Stimulated activated CD8-positive, alpha-beta memory T cell treated with anti-CD3 and anti-CD28 coated beads, Interleukin-4, amount 100 ng/mL, for 4 hours (primary cell): Measurements from ENCODE around the gene RBM46.

ENCODE experiments used
- DNase-seq, 2 donors: peaks; one replicate each; pipeline ENCODE4 v3.0.0-alpha.2; 2020; ENCODE audit warnings: low read depth in 2 of 2, low spot score in 1 of 2

Gene RBM46

GRCh38 chr4:154781126-154781982, at the start of gene RBM46:
RBM46 (plus strand) TSS chr4:154781272; CDS start chr4:154796753, 15,481 bp downstream.
- no peak for DNase-seq

- DNase-seq, result no peak
Observed at GRCh38 chr4:154731756-154732155, 49.3 kb upstream of the RBM46 start.

- DNase-seq, result no peak
Observed at GRCh38 chr4:154732669-154733068, 48.4 kb upstream of the RBM46 start.

GRCh38 chr4:154736770-154737169, 44.3 kb upstream of the RBM46 start:
- DNase-seq, result no peak

- DNase-seq, result no peak
Observed at GRCh38 chr4:154738426-154738825, 42.6 kb upstream of the RBM46 start.

- DNase-seq, result no peak
Observed at GRCh38 chr4:154739111-154739510, 42.0 kb upstream of the RBM46 start.

- DNase-seq, result no peak
Observed at GRCh38 chr4:154740462-154740861, 40.6 kb upstream of the RBM46 start.

- DNase-seq, result no peak
Observed at GRCh38 chr4:154741131-154741665, 39.9 kb upstream of the RBM46 start.

- DNase-seq, result no peak
Observed at GRCh38 chr4:154741922-154742850, 38.9 kb upstream of the RBM46 start.

- DNase-seq, result no peak
Observed at GRCh38 chr4:154743683-154744340, 37.3 kb upstream of the RBM46 start, which contains the start of gene LRAT. LRAT (plus strand) TSS chr4:154744000; CDS start chr4:154744327, 327 bp downstream.

- DNase-seq, result no peak
Observed at GRCh38 chr4:154744341-154744926, 36.6 kb upstream of the RBM46 start.

- DNase-seq, result no peak
Observed at GRCh38 chr4:154757713-154758112, 23.4 kb upstream of the RBM46 start.

GRCh38 chr4:154760895-154761294, 20.2 kb upstream of the RBM46 start:
- DNase-seq, result no peak

- no peak for DNase-seq
Observed at GRCh38 chr4:154778264-154778663, 2.8 kb upstream of the RBM46 start.

- DNase-seq, result no peak
Observed at GRCh38 chr4:154779362-154779947, 1.6 kb upstream of the RBM46 start.

- no peak for DNase-seq
Observed at GRCh38 chr4:154781983-154782293, 866 bp downstream of the RBM46 start.

GRCh38 chr4:154807042-154807630, 26.1 kb downstream of the RBM46 start:
- no peak for DNase-seq

GRCh38 chr4:154818230-154818629, 37.2 kb downstream of the RBM46 start:
- no peak for DNase-seq

- DNase-seq, result no peak
Observed at GRCh38 chr4:154822775-154823174, 41.7 kb downstream of the RBM46 start.

GRCh38 chr4:154836030-154836429, 55.0 kb downstream of the RBM46 start:
- DNase-seq, result no peak
